Tibial nerve (tissue), 3 donors: ENCODE data around the gene CIAPIN1.

ENCODE experiments used
- POLR2A ChIP-seq, 2 donors: fragments of 450-650 bp; IDR thresholded peaks; one replicate each; pipeline ENCODE4 v1.6.1; 2017; ENCODE audit warnings: antibody characterized with exemption in 2 of 2, mild to moderate bottlenecking in 2 of 2, moderate library complexity in 2 of 2
- TF ChIP-seq, protein P1 (sequence below), 5 experiments: fragments of 200-600 bp in 3 of 5; fragments of 450-650 bp in 2 of 5; sonication (generic) in 3 of 5; IDR thresholded peaks; one replicate each; pipeline ENCODE4 v1.5.1; 2016 to 2019; ENCODE audit warnings: antibody characterized with exemption in 5 of 5, mild to moderate bottlenecking in 3 of 5, moderate library complexity in 2 of 5

- TF ChIP-seq, protein P1, sequence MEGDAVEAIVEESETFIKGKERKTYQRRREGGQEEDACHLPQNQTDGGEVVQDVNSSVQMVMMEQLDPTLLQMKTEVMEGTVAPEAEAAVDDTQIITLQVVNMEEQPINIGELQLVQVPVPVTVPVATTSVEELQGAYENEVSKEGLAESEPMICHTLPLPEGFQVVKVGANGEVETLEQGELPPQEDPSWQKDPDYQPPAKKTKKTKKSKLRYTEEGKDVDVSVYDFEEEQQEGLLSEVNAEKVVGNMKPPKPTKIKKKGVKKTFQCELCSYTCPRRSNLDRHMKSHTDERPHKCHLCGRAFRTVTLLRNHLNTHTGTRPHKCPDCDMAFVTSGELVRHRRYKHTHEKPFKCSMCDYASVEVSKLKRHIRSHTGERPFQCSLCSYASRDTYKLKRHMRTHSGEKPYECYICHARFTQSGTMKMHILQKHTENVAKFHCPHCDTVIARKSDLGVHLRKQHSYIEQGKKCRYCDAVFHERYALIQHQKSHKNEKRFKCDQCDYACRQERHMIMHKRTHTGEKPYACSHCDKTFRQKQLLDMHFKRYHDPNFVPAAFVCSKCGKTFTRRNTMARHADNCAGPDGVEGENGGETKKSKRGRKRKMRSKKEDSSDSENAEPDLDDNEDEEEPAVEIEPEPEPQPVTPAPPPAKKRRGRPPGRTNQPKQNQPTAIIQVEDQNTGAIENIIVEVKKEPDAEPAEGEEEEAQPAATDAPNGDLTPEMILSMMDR (IDR thresholded peaks at IDR 0.05): no peak
- no peak for TF ChIP-seq POLR2A (IDR thresholded peaks at IDR 0.05)
Observed at GRCh38 chr16:57446531-57447185, 527 bp downstream of the CIAPIN1 start.
